HAP-1 (cell line): ENCODE results near the gene AK4.
A peak's percentile ranks its signal among the peaks of the same experiment; 100 is the strongest.

Source experiments
- DNase-seq, 2 experiments: peaks; one replicate each; pipeline ENCODE4 v3.0.0-alpha.2; 2016 to 2020; ENCODE audit warnings: low spot score in 2 of 2
- H3K27me3 ChIP-seq: fragments of 250-450 bp; sonication (Bioruptor Pico); 2 replicates; pipeline ENCODE4 v1.5.1; 2020; ENCODE audit warnings: low read depth, mild to moderate bottlenecking, moderate library complexity
- H3K36me3 ChIP-seq: fragments of 250-450 bp; sonication (Bioruptor Pico); replicated peaks from 2 replicates; pipeline ENCODE4 v1.5.1; 2020; ENCODE audit warnings: mild to moderate bottlenecking
- H3K4me1 ChIP-seq: fragments of 250-450 bp; sonication (Bioruptor Pico); 2 replicates; pipeline ENCODE4 v1.5.1; 2020; ENCODE audit warnings: mild to moderate bottlenecking
- H3K4me3 ChIP-seq: fragments of 250-450 bp; sonication (Bioruptor Pico); 2 replicates; pipeline ENCODE4 v1.5.1; 2020; ENCODE audit warnings: mild to moderate bottlenecking, moderate library complexity
- H3K9me3 ChIP-seq: fragments of 250-450 bp; sonication (Bioruptor Pico); 2 replicates; pipeline ENCODE4 v1.5.1; 2020; ENCODE audit warnings: mild to moderate bottlenecking, moderate library complexity
- in situ Hi-C: fragments of 300-500 bp; cut with MboI; formaldehyde crosslinking; loops from 3 replicates; pipeline ENCODE4 v1.14.3; 2020; ENCODE audit warnings: low sequenced_read_pairs, inconsistent platforms, mixed read lengths

The AK4 gene

GRCh38 chr1:65238010-65238409 lies 90.0 kb downstream of the AK4 start:
- in situ Hi-C loops, result loop anchor here (10.0 kb wide), 1 partner anchor 447 kb away; no protein-coding TSS in a partner anchor
- H3K9me3 ChIP-seq, result no peaks in the 10 kb centered on the region
- H3K27me3 ChIP-seq, result no peaks in the 10 kb centered on the region
- no peaks in the 10 kb centered on the region for H3K36me3 ChIP-seq
- no peak for DNase-seq
- H3K4me1 ChIP-seq, result peaks cover 5% of the 10 kb centered on the region; the same call in 1 of the 2 replicates
- H3K4me3 ChIP-seq, result no peak overlapping the region

- Histone ChIP-seq H3K9me3 (no peaks in the 10 kb centered on the region), H3K27me3 (no peaks in the 10 kb centered on the region), H3K36me3 (no peaks in the 10 kb centered on the region), H3K4me3 (no peak overlapping the region), H3K4me1 (peaks cover 9% of the 10 kb centered on the region)
- in situ Hi-C loops, result no loop called here
- DNase-seq, result no peak
These were observed 95.5 kb downstream of the AK4 start for GRCh38 chr1:65243491-65243890.

- Histone ChIP-seq H3K4me1 (peaks cover 9% of the 10 kb centered on the region), H3K36me3 (no peaks in the 10 kb centered on the region), H3K9me3 (no peaks in the 10 kb centered on the region), H3K4me3 (no peak overlapping the region), H3K27me3 (no peaks in the 10 kb centered on the region)
- in situ Hi-C loops, result no loop called here
- DNase-seq, result no peak
These were observed 97.3 kb downstream of the AK4 start for GRCh38 chr1:65245295-65245694.

- Histone ChIP-seq H3K36me3 (no peaks in the 10 kb centered on the region), H3K4me3 (no peak overlapping the region), H3K4me1 (peaks cover 9% of the 10 kb centered on the region), H3K27me3 (no peaks in the 10 kb centered on the region), H3K9me3 (no peaks in the 10 kb centered on the region)
- in situ Hi-C loops, result no loop called here
- peak in 1 of 2 experiments; percentile 56 for DNase-seq
These were observed 99.7 kb downstream of the AK4 start for GRCh38 chr1:65247419-65248359.

GRCh38 chr1:65250826-65251225 lies 102.8 kb downstream of the AK4 start:
- no peaks in the 10 kb centered on the region for H3K27me3 ChIP-seq
- H3K9me3 ChIP-seq, result no peaks in the 10 kb centered on the region
- no peak overlapping the region for H3K4me3 ChIP-seq
- no peak for DNase-seq
- in situ Hi-C loops, result no loop called here
- peaks cover 19% of the 10 kb centered on the region for H3K4me1 ChIP-seq
- no peaks in the 10 kb centered on the region for H3K36me3 ChIP-seq

- DNase-seq, result no peak
- no peaks in the 10 kb centered on the region for H3K36me3 ChIP-seq
- peak overlapping the region; percentile 70 for H3K4me3 ChIP-seq
- peaks cover 13% of the 10 kb centered on the region for H3K4me1 ChIP-seq
- H3K9me3 ChIP-seq, result no peaks in the 10 kb centered on the region
- no peaks in the 10 kb centered on the region for H3K27me3 ChIP-seq
- in situ Hi-C loops, result no loop called here
These were observed 105.9 kb downstream of the AK4 start for GRCh38 chr1:65253800-65254319.

GRCh38 chr1:65254320-65255034 lies 106.5 kb downstream of the AK4 start:
- no peaks in the 10 kb centered on the region for H3K27me3 ChIP-seq
- H3K36me3 ChIP-seq, result no peaks in the 10 kb centered on the region
- H3K4me3 ChIP-seq, result peak overlapping the region; percentile 70
- peak; percentile 86 to 91 for DNase-seq
- H3K9me3 ChIP-seq, result no peaks in the 10 kb centered on the region
- peaks cover 18% of the 10 kb centered on the region for H3K4me1 ChIP-seq
- in situ Hi-C loops, result no loop called here

- peak in 1 of 2 experiments; percentile 52 for DNase-seq
- in situ Hi-C loops, result no loop called here
- peaks cover 18% of the 10 kb centered on the region for H3K4me1 ChIP-seq
These were observed 107.1 kb downstream of the AK4 start for GRCh38 chr1:65255035-65255655.

GRCh38 chr1:65255656-65256050 lies 107.7 kb downstream of the AK4 start:
- H3K4me3 ChIP-seq, result peak overlapping the region; percentile 70
- in situ Hi-C loops, result no loop called here

More at GRCh38 chr1:65255035-65255655, 107.1 kb downstream of the AK4 start:
- Histone ChIP-seq H3K4me3 (peak overlapping the region; percentile 70), H3K9me3 (no peaks in the 10 kb centered on the region), H3K27me3 (no peaks in the 10 kb centered on the region), H3K36me3 (no peaks in the 10 kb centered on the region)

GRCh38 chr1:65256860-65257708 lies 109.1 kb downstream of the AK4 start:
- Histone ChIP-seq H3K4me3 (no peak overlapping the region), H3K36me3 (no peaks in the 10 kb centered on the region), H3K4me1 (peaks cover 18% of the 10 kb centered on the region), H3K9me3 (no peaks in the 10 kb centered on the region), H3K27me3 (no peaks in the 10 kb centered on the region)
- DNase-seq, result no peak
- in situ Hi-C loops, result no loop called here

More at GRCh38 chr1:65255656-65256050, 107.7 kb downstream of the AK4 start:
- H3K36me3 ChIP-seq, result no peaks in the 10 kb centered on the region
- no peaks in the 10 kb centered on the region for H3K27me3 ChIP-seq
- no peak for DNase-seq
- H3K9me3 ChIP-seq, result no peaks in the 10 kb centered on the region
- H3K4me1 ChIP-seq, result peaks cover 18% of the 10 kb centered on the region

GRCh38 chr1:65258106-65258505 lies 110.1 kb downstream of the AK4 start:
- Histone ChIP-seq H3K27me3 (no peaks in the 10 kb centered on the region), H3K4me3 (no peak overlapping the region), H3K4me1 (peaks cover 18% of the 10 kb centered on the region), H3K9me3 (no peaks in the 10 kb centered on the region), H3K36me3 (no peaks in the 10 kb centered on the region)
- DNase-seq, result no peak
- in situ Hi-C loops, result no loop called here

GRCh38 chr1:65259816-65260215 lies 111.8 kb downstream of the AK4 start:
- in situ Hi-C loops, result no loop called here
- Histone ChIP-seq H3K9me3 (no peaks in the 10 kb centered on the region), H3K4me1 (peaks cover 12% of the 10 kb centered on the region), H3K4me3 (no peak overlapping the region), H3K36me3 (no peaks in the 10 kb centered on the region), H3K27me3 (no peaks in the 10 kb centered on the region)
- no peak for DNase-seq
